HG03139 (cell line): Measurements from ENCODE around the gene TMEM175.

ENCODE experiments used
- ATAC-seq: cut with Tn5 transposase; IDR thresholded peaks from one replicate; pipeline ENCODE4 v1.9.1; 2021; ENCODE audit not compliant: unreplicated experiment

Gene TMEM175

GRCh38 chr4:931960-932712 lies at the start of gene TMEM175, which contains the start of gene GAK:
Gene TMEM175 (plus strand): TSS chr4:932460. CDS start chr4:947740, 15,280 bp downstream.
Gene GAK (minus strand): TSS chr4:932316. CDS start chr4:932187, 129 bp downstream.
- peak; percentile 90 for ATAC-seq

GRCh38 chr4:882646-883045 lies 49.6 kb upstream of the TMEM175 start:
- no peak for ATAC-seq

- no peak for ATAC-seq
Measured at GRCh38 chr4:883377-884095, 48.7 kb upstream of the TMEM175 start.

- no peak for ATAC-seq
Measured at GRCh38 chr4:884259-884658, 48.0 kb upstream of the TMEM175 start.

GRCh38 chr4:884896-885295 lies 47.4 kb upstream of the TMEM175 start:
- ATAC-seq = no peak

GRCh38 chr4:885353-885752 lies 46.9 kb upstream of the TMEM175 start:
- ATAC-seq = no peak

GRCh38 chr4:886244-886643 lies 46.0 kb upstream of the TMEM175 start:
- ATAC-seq = no peak

- no peak for ATAC-seq
Measured at GRCh38 chr4:887034-887763, 45.1 kb upstream of the TMEM175 start.

GRCh38 chr4:888029-888428 lies 44.2 kb upstream of the TMEM175 start:
- no peak for ATAC-seq

GRCh38 chr4:889516-889915 lies 42.7 kb upstream of the TMEM175 start:
- ATAC-seq = no peak

GRCh38 chr4:890036-890695 lies 42.1 kb upstream of the TMEM175 start:
- ATAC-seq = no peak

- ATAC-seq = no peak
Measured at GRCh38 chr4:891747-892146, 40.5 kb upstream of the TMEM175 start.

GRCh38 chr4:892780-893179 lies 39.5 kb upstream of the TMEM175 start:
- ATAC-seq = no peak

- no peak for ATAC-seq
Measured at GRCh38 chr4:893276-893994, 38.8 kb upstream of the TMEM175 start.

GRCh38 chr4:893995-894705 lies 38.1 kb upstream of the TMEM175 start:
- no peak for ATAC-seq

GRCh38 chr4:895596-895995 lies 36.7 kb upstream of the TMEM175 start:
- ATAC-seq = no peak

- ATAC-seq = no peak
Measured at GRCh38 chr4:896216-896615, 36.0 kb upstream of the TMEM175 start.

- ATAC-seq = no peak
Measured at GRCh38 chr4:896630-897029, 35.6 kb upstream of the TMEM175 start.

GRCh38 chr4:898123-898522 lies 34.1 kb upstream of the TMEM175 start:
- ATAC-seq = no peak
